Astrocyte of the cerebellum (primary cell): ENCODE data around the gene FAM47E.
A peak's percentile ranks its signal among the peaks of the same experiment; 100 is the strongest.

ENCODE experiments used
- DNase-seq: peaks from one replicate; pipeline ENCODE4 v3.0.0-alpha.2; 2011; ENCODE audit warnings: low read depth
- H3K4me3 ChIP-seq: 2 replicates; pipeline ENCODE4 v1.5.1; 2011; ENCODE audit warnings: mild to moderate bottlenecking, low read depth, low read length, moderate library complexity
- in situ Hi-C: cut with HindIII; loops from 2 replicates; pipeline ENCODE4 v1.10.0; 2017; ENCODE audit warnings: low sequenced_read_pairs
- TF ChIP-seq, protein P1 (sequence below): IDR thresholded peaks from 2 replicates; pipeline ENCODE4 v1.5.1; 2012; ENCODE audit warnings: low read length, low read depth, moderate library complexity, mild to moderate bottlenecking; ENCODE audit errors: missing control alignments

The FAM47E gene

DNA sequence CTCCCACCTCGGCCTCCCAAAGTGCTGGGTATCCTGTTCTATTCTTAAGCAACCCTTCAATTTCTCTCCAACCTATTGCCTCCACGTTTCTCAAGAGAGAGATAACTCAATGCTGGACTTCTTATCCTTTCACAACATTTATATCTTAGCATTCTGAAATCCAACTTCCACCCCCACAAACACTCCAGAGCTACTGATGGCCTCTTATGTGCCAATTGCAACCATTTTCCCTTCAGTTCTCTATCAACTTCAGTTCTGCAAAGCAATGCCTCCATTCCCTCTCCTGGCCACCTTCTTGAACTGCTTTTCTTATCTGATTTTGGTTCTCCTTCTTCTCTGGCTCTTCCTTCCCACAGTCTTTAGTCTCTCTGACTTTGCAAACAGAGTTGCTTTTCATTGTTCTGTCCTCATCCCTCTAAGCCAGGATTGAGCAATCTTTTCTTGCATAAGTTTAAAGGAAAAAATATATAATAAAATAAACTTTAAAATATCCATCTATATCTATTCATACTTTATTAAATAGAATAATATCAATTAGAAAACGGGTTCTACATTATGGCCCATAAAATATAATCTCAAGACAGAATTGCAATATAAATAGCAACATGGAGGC is 51.4 kb downstream of the FAM47E start:
- TF ChIP-seq, protein P1, sequence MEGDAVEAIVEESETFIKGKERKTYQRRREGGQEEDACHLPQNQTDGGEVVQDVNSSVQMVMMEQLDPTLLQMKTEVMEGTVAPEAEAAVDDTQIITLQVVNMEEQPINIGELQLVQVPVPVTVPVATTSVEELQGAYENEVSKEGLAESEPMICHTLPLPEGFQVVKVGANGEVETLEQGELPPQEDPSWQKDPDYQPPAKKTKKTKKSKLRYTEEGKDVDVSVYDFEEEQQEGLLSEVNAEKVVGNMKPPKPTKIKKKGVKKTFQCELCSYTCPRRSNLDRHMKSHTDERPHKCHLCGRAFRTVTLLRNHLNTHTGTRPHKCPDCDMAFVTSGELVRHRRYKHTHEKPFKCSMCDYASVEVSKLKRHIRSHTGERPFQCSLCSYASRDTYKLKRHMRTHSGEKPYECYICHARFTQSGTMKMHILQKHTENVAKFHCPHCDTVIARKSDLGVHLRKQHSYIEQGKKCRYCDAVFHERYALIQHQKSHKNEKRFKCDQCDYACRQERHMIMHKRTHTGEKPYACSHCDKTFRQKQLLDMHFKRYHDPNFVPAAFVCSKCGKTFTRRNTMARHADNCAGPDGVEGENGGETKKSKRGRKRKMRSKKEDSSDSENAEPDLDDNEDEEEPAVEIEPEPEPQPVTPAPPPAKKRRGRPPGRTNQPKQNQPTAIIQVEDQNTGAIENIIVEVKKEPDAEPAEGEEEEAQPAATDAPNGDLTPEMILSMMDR: no peak
- no peak overlapping the region for H3K4me3 ChIP-seq
- DNase-seq: no peak
- in situ Hi-C loops: no loop called here

DNA sequence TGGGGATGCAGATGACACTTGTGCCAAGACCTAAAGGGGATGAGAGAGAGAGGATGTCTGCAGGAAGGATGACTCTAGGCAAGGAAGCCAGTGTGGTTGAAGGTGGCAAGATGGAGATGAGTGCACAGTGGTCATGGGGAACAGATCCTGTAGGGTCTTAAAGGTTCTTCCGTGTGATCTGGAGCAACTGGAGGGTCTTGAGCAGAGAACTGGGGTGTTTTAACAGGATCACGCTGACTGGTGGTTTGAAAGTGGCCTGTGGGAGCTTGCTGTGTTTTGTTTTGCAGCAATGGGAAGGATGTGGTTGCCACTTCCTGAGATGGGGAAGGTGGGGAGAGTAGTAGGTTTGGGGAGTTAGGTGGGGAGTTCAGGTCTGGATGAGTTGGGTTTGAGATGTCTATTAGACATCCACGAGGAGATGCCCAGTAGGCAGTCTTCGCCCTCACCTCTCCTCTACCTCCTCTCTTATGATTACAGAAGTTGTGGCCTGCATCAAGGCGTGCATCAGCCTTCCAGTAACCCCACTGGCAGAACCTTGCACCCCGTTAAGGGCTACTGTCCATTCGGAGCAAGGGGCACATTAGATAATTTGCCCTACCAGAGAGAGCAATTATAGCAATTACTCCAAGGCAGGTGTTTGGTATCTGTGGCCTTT is 53.6 kb downstream of the FAM47E start:
- peak overlapping the region; percentile 72 for H3K4me3 ChIP-seq
- no peak for DNase-seq
- TF ChIP-seq, protein P1: no peak
- in situ Hi-C loops: no loop called here

DNA sequence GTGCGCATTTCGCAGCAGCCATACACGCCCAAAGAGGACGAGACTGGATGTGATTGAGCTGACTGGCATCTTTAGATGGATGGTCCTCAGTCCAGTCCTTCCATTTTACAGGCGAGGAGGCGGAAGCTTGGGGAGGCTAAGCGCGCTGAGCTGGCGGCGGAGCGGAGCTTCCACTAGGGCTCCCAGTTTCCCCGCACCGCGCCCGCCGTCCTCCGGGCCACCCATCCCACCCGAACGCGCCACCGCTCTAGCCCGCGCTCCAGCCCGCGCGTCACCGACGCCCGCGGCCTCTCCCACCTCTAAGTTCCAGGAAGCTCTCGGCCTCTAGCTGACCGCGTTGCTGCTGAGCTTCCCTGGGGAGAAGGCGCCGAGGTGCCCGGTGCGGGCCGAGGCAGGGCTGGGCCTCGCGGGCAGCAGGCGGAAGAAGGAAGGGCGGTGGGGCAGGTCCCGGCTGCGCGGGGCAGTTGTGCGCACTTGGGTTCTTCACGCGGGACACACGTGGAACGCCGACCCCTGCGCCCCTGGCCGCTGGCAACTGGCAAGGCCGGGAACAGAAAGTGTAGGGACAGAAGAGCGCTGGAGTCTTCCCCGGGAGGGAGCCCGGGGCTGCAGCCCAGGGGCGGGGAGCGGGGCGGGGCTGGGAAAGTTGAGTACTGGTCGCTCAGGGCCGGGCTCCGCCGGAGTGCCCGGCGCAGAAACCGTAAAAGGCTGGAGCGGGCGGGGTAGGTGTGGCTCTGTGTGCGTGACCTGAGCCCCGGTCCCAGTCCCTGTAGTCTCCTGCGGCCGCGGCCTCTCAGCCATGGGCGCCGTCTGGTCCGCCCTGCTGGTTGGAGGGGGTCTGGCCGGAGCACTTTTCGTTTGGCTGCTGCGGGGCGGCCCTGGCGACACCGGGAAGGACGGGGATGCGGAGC is 54.7 kb downstream of the FAM47E start, which contains the start of gene STBD1:
STBD1 (plus strand) TSS at position 763 of the 911 bp plus-strand sequence; CDS start at position 800, 37 bp downstream.
- DNase-seq: no peak
- TF ChIP-seq, protein P1: no peak
- H3K4me3 ChIP-seq: peak within 1 kb of the TSS; percentile 72
- in situ Hi-C loops: no loop called here

DNA sequence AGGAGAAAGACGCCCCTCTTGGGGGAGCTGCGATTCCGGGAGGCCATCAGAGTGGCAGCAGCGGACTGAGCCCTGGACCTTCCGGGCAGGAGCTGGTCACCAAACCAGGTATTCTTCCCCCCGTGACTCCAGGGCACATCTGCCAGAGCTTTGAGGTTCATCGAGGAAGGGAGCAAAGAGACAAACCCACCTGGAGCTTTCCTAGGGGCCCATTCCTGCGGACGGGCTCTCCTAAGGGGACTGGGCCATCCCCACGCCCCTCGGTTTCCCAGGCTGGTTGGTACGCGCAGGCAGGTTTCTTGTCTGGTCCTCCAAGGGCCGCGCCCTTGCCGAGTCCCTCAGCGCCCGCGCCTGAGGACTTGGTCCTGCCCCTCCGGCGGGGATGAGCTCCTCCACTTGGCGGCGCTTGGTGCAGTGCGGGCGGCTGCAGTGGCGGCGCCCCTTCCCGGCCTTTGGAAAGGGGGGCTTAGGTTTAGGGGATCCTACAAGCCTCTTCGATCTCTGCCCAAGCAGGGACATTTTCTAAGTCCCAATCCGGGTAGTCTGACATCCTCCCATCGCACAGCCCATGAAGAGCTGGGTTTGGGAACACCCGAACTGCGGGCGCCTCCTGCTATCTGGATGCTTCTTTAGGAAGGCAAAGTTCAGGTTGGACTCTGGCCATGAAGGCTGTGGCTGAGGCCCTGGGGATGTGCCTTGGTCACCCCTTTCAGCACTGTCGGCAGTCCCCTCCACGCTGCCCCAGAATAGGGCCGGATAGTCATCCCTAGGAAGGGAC is 55.5 kb downstream of the FAM47E start:
- DNase-seq: no peak
- TF ChIP-seq, protein P1: peak; percentile 53
- H3K4me3 ChIP-seq: peak overlapping the region; percentile 72
- in situ Hi-C loops: no loop called here

DNA sequence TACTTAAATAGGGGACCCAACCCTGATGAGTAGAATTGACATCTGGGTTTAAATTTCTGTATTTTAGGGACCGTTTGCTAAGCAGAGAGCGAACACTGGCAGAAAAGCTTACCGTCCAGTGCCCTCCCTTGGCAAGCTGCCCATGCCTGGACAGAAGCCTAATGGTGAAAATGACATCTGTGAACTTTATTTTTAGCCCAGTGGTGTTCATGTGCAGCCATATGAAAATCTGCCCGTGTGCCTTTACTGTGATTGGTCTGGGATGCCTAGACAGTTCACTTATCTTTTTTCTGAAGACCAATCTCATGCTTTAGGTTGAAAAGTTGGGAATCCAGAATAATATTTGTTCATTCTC is 56.1 kb downstream of the FAM47E start:
- H3K4me3 ChIP-seq: peak overlapping the region; percentile 72
- TF ChIP-seq, protein P1: no peak
- in situ Hi-C loops: no loop called here
- DNase-seq: no peak

DNA sequence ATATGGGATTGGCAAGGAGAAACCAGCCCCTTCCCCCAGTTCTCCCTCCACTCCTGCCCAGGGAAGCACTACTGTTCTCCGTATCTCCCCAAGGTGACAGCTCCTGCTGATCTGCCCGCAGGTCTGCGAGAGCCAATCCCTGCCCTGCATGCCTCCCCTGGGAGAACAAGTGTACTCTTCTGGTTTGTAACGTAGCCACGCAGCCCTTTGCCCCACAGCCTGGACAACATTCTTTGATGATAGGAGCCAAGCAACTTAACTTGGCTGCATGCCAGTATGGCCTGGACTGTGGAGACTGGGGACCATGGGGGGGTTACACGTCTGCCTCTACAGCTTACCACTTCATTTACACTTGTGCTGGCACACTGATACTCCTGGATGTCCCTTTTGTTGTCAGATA is 57.0 kb downstream of the FAM47E start:
- TF ChIP-seq, protein P1: no peak
- H3K4me3 ChIP-seq: no peak overlapping the region
- no peak for DNase-seq
- in situ Hi-C loops: no loop called here
